T-helper 9 cell (primary cell): Measurements from ENCODE around the gene LZTR1.

Experiments used
- DNase-seq: peaks from one replicate; pipeline ENCODE4 v3.0.0-alpha.2; 2020

LZTR1 gene

DNA sequence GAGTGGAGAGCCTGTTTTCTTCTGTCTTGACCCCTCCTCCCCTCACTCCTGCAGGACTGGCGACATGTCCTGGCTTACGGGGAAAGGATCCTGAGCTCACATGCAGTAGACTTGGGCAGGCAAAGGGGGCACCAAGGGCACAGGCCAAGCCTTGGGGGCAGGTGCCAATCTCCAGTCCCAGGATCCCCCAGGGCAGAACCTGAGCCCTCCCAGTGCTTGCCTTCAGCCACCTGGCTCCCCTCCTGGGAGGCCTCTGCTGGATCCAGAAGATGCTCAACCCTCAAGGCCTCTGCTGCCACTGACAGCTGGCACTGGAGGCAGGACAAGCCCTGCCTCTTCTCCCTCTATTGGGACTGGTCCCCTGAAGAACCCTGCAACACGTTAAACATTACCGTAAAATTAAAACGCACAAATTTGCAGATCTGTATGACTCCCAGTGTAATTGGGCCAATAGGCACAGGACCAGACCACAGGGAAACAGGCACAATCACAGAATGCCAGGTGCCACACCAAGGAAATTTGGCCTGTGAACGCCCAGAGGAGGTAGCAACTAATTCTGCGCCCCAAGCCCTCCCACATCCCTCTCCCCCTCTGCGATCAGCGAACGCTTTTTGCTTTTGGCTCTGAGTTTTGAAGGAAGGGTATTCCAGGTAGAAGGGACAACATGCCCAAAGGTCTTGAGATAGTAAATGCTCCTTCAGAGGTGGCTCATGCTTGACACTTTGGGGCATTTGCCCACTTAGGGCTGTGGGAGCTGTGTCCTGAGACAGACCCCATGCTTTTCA lies 967 bp upstream of the LZTR1 start:
- no peak for DNase-seq

DNA sequence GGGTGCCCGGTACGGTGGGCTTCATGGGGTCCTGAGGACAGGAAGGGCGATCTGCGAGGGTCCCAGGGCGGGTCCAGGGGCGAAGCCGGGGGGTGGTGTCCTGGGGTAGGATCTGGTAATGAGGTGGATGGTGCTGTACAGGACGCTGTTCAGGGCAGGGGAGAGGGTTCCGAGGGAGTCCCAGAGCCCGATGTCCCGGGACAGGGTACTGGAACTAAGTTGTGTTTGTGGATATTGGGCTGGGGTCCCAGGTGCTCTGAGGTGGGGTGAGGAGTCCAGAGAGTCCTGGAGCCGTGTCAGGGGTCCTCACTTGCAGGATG lies 426 bp downstream of the LZTR1 start:
- DNase-seq: no peak

DNA sequence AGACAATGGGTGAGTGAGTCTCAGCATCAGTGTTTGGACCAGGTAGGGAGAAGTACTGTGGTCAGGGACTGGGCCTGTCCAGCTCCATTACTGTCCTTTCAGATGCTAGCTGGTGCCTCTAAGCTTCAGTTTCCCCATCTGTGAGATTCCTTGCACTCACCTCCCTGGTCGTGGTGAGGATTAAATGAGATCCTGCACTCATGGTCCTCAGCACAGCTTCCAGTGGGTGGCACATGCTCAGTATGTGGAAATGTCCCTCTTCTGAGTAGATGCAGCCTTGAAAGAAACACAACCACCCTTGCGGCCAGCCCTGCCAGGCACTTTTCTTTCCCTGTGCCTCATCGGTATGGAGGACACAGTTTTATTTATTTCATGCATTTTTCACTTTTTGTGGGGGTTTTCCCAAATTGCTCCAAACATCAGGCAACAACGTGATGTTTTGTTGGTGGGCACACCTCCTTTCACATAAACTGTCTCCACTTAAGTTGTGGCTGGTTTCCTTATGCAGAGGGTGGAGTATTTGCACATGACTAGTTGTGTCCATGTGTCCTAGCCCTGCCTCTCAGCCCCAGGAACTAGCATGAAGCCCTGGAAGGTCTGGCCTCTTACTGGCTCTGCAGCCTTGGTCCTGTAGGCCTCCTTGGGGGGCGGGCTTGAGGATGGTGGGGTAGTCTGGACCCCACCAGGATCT lies 1.1 kb downstream of the LZTR1 start:
- no peak for DNase-seq

DNA sequence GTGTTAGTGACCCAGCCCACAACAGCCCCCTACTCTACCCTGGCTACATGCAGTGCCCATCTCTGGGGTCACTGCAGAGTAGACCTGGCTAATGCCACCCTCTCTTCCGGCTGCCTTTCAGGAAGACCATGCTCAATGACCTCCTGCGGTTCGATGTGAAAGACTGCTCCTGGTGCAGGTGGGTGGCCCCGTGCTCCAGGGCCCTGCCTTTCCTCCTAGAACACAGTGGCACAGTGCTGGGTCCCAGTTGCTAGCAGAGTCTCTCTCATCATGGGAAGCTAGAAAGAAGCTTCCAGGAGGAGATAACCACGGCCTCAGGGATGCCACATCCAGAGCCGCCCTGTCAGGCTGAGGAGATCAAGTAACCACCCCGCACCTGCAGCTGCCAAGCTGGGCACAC lies 3.6 kb downstream of the LZTR1 start:
- DNase-seq: no peak

DNA sequence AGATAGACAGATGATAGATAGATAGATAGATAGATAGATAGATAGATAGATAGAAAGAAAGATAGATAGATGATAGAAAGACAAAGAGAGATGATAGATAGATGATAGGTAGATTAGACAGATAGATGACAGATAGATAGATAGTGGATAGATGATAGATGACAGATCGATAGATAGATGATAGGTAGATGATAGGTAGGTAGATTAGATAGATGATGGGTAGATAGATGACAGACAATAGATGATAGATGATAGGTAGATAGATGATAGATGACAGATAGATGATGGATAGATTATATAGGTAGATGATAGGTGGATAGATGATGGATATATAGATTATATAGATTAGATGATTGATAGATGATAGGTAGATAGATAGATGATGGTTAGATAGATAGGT lies 4.3 kb downstream of the LZTR1 start:
- no peak for DNase-seq

DNA sequence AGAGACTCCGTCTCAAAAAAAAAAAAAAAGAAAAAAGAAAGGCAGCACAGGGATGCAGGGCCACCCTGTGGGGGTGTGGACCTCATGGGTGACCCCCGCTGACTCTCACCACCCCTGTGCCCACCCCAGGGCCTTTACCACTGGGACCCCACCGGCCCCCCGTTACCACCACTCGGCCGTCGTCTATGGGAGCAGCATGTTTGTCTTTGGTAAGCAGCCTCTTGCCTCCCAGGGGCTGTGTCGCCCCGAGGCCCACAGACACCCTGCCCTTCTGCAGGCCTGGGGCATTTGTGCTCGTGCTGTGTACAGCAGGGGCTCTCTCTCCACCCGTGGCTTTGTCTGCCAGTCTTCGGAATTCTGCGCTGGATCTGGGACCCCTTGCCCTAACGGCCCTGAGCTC lies 5.3 kb downstream of the LZTR1 start:
- DNase-seq: no peak

DNA sequence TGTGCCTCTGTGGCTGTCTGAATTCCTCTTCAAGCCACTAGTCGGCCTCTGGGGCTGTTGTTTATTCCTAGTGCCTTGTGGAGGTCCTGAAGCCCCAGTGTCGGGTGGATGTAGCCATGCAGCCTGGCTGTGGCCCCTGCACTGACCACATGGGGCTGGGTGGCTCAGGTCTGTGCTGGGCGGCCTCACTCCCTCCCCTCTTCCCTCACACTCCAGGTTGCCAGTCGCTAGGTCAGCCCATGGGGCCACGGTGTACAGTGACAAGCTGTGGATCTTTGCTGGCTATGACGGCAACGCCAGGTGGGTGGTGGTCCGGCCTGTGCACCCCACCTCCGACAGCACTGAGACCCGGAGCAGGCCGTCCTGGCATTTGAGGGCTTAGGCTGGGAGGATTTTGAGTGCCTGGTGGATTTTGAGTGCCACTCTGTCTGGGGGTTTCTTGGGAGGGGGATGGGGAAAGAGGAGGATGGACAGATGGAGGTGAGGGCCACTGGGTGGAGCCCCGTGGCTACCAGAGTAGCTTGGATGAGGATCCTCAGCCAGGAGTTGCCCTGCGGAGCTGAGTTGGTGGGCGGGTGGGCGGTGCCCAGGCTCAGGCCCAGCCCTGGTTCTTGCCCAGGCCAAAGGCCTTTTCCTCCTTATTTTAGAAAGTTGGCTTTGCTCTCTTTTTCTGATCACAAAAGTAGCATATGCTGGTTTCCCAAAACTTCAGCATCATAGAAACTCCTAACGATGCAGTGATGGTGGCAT lies 6.7 kb downstream of the LZTR1 start:
- no peak for DNase-seq

DNA sequence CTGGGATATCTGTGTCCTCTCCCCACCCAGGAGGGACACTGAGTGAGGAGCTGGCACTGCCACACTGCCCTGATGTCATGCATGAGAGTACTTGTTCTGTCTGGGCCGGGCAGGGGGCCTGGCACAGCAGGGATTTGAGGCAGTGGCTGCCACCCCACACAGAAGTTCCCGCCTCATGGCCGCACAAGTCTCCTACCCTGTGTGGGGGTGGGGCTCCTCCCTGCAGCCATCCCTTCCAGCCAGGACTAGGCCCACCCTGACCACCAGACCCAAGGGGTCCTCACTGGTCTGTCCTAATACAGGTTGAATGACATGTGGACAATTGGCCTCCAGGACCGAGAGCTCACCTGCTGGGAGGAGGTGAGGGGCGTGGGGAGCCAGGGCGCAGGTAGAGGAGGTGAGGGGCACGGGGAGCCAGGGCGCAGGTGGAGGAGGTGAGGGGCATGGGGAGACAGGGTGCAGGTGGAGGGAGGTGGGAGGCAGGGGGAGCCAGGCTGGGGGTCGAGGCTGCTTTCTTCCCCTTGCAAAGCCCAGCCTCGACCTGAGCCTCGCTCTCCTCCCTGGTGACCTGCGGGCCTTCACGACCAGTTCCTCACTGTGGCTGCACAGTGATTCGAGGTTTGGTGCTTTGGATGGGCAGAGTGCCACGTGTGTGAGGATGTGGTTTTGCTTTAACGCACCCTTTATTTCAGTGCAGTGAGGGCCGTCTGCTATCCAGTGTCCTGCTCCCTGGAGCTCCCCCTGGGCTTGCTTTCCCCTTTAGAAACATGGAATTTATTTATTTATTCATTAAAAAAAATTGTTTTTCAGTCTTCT lies 7.4 kb downstream of the LZTR1 start:
- no peak for DNase-seq

DNA sequence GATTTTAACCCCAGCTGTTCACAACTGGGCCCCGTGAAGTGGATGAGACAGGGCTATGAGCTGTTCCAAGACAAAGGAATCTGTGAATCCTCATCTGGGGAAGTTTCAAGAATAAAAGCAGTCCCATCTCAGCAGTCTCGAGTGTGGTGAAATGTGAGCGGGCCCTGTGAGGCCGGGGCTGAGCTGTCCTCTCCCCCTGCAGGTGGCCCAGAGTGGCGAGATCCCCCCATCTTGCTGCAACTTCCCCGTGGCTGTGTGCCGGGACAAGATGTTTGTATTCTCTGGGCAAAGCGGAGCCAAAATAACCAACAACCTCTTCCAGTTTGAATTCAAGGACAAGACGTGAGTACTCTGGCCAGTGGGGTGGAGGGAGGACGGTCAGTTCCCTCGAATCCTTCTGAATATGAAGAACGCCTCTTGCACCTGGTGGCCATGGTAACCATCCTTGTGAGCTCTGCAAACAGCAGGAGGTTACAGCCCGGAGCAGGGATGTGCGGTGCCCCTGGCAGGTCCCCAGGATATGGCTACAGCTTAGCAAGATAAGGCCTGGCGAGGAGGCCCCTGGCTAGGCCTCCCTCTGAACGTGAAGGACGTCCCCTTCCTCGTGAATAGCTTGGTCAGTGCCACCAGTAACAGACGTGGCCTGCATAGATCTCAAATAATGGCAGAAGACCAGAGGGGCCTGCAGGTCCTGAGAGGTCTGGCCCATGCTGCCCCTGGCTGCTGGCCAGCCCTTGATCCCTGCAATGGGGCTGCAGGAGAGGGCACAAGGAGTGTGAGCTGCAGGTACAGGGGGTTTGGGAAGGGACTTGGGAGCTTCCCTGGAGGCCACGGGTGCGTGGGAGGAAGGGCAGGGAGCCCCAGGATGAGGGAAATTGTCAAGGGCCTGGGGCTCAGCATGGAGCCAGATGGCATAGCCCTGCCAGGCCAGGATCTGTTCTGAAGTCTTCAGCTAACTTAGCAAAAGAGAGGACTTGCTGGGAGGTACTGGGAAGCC lies 8.4 kb downstream of the LZTR1 start:
- DNase-seq: no peak

DNA sequence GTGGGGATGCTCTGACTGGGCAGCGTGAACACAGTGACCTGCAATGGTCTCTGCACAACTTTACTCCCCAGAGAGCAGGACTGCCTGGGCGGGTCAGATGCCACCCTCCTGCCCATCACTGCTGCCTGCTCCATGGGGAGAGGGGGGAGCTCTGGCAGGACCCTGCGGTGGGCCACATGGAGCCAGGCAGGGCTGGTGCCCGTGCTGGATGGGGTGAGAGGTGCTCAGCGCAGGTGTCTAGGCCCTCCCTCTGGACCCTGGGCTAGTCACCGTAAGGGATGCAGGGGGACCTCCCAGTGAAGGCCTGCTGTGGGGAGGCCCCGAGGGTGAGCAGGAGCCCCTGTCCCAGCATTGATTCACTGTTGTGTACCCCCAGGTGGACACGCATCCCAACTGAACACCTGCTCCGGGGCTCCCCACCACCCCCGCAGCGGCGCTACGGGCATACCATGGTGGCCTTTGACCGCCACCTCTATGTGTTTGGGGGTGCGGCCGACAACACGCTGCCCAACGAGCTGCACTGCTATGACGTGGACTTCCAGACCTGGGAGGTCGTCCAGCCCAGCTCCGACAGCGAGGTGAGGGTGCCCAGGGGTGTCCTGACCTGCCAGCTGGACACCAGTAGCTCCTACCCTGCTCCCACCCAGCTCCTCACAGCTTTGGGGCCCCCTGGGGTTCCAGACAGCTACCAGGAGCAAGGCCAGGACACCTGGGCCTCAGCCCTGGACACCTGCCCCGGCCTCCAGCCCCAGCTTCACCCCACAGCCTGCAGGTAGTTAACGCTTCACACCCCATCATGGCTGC lies 9.4 kb downstream of the LZTR1 start:
- no peak for DNase-seq

DNA sequence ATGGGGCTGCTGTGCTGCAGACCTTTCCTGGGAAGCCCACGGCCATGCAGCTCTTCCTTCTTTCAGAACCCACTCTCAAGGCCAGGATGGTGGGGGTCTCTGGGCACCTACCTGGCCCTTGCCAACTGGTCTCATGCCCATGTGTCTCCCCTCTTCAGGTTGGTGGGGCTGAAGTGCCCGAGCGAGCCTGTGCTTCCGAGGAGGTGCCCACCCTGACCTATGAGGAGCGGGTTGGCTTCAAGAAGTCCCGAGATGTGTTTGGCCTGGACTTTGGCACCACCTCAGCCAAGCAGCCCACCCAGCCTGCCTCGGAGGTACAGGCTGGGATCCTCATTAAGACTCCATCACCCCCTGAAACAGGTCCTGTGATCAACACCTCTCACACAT lies 10.0 kb downstream of the LZTR1 start:
- DNase-seq: no peak

DNA sequence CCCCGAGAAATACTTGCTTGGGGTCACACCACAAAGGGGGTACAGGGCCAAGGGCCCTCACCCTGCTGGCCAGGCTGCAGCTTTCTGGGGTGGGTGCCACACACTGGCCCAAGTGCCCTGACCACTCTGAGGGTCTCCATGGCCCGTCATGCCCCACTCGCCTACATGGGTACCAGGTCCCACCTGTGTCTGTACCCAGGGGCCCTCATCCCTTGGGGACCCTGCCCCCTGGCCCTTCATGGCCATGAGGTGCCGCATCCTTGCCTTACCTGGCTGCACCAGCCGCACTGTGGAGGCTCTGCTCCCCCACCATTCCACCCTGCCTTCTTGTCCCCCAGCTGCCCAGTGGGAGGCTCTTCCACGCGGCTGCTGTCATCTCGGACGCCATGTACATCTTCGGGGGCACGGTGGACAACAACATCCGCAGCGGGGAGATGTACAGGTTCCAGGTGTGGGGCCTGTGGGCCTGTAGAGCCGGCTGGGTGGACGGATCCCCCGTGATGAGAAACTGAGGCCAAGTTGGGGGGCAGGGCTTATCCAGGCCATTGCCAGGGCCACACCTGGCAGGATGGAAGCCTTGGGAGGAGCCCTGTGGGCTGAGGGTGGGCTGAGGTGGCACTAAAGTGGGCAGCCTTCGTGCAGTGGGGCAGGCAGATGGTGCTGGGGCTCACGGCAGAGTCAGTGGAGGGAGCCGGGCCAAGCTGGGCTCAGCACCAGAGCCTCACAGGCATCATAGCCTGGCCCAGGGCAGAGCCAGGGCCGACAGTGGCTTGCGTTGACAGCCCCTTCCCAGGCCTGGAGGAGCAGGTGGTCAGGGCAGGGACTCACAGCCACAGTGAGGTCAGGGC lies 10.6 kb downstream of the LZTR1 start:
- no peak for DNase-seq

DNA sequence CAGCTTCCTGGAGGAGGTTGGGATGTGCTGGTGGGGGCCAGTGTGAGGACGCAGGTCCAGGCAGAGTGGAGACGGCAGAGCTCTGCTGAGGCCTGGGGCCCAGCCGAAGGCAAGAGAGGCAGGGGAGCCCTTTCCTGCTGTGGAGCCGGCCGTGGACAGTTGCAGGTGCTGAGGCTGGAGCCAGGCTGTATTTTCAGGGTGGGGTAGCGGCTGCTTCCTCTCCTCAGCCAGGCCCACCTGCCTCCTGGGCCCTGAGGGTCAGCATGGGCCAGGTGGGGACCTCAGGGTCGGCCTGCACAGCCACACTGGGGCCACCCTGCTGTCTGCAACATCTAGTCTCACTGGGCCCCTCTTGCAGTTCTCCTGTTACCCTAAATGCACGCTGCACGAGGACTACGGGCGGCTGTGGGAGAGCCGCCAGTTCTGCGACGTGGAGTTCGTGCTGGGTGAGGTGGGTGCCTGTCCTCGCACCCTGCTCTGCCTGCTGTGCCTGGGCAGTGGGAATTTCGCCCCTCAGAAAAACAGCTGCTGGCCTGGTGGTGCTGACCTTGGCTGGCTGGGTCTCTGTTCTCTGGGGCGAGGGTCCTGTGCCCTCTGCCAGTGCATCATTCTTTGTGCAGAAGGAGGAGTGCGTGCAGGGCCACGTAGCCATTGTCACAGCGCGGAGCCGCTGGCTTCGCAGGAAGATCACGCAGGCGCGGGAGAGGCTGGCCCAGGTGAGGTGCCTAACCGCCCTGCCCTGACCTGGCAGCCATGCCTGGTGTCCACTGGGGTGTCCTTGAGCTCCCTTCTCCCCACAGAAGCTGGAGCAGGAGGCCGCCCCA lies 11.4 kb downstream of the LZTR1 start:
- DNase-seq: no peak

DNA sequence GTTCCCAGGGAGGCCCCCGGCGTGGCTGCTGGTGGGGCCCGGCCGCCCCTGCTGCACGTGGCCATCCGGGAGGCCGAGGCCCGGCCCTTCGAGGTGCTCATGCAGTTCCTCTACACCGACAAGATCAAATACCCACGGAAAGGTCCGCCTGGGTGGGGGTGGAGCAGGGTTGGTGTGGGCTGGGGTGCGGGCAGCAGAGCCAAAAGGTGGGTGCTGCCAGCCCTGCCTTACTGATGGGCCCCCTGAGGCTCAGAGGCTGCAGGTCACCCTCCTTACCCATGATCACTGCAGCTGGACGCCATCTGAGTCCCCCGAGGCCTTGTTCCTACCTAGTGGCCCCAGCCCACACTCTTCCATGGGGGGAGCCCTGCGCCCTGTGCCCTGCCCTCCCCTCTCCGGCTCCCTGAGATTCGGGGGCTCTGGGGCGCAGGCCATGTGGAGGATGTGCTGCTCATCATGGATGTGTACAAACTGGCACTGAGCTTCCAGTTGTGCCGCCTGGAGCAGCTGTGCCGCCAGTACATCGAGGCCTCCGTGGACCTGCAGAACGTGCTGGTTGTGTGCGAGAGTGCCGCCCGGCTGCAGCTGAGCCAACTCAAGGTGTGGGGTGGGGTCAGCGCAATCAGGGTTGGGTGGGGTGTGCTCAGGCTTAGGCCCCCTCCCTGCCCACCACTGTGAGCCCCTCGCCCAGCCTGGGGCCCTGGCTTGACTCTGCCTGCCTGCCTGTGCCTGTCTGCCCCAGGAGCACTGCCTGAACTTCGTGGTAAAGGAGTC lies 12.2 kb downstream of the LZTR1 start:
- no peak for DNase-seq

DNA sequence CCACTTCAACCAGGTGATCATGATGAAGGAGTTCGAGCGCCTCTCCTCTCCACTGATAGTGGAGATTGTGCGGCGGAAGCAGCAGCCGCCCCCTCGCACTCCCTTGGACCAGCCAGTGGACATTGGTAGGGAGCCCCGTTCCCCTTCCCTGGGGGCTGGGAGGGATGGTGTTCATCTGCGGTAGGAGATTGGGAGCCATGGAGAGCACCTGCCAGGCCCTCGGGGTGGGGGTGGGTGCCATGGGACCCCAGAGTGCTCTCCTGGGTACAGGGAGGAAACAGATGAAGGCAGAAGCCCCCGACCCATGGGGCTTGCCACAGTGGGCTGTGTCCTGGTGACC lies 12.8 kb downstream of the LZTR1 start:
- DNase-seq: no peak

DNA sequence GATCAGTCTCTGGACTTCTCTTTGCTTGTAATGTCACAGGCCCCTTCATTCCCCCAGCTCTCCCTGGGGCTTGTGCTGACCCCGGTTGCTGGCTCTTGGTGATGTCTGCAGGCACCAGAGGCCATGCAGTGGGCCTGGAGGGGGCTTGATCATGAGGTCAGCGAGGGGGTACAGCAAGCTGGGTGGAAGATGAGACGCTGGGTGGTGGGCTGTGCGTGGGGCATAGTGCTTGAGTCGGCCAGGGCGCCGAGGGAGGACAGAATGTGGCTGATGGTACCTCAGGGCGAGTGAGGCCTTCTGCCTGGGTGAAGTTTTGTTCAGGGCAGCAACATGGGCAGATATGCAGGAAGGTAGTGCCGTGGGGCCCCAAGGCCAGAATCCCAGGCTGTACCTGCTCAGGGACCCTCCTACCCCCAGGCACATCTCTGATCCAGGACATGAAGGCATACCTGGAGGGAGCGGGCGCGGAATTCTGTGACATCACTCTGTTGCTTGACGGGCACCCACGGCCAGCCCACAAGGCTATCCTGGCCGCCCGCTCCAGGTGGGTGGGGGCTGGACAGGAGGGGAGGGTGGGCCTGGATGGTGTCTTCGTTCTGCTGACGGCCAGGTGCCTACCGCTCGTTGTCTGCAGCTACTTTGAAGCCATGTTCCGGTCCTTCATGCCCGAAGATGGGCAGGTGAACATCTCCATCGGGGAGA lies 13.4 kb downstream of the LZTR1 start:
- DNase-seq: no peak

DNA sequence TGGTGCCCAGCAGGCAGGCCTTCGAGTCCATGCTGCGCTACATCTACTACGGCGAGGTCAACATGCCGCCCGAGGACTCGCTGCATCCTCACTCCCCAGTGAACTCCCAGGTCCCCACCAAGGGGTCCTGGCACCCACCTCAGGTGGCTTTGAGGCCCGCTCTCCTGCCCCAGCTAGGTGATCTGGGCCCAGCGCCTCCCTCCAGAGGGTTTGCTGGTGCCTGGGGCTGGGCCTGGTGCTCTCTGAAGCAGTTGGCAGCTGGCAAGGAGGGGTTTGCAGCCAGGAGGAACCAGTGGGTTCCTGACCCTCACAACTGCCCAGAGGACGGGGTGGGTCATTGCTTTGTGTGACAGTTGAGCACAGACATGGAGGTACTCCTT lies 13.9 kb downstream of the LZTR1 start:
- no peak for DNase-seq
